GM13976 (cell line): ENCODE measurements around the gene JAZF1.

ENCODE experiments used
- DNase-seq: peaks from one replicate; pipeline ENCODE4 v3.0.0; 2012; ENCODE audit warnings: low spot score
- CTCF ChIP-seq: IDR thresholded peaks from 2 replicates; pipeline ENCODE4 v1.5.1; 2012; ENCODE audit warnings: borderline replicate concordance, mild to moderate bottlenecking; ENCODE audit not compliant: insufficient read depth; ENCODE audit errors: extremely low read depth, missing control alignments, control extremely low read depth
- in situ Hi-C: fragments of 300-500 bp; cut with MboI; formaldehyde crosslinking; loops from one replicate; pipeline ENCODE4 v1.12.0; 2022; ENCODE audit warnings: low sequenced_read_pairs, mixed read lengths, inconsistent platforms; ENCODE audit not compliant: unreplicated experiment

Gene JAZF1

GRCh38 chr7:27945058-27945795 is 235.4 kb downstream of the JAZF1 start:
- in situ Hi-C loops: no loop called here
- DNase-seq: no peak
- no peak for TF ChIP-seq CTCF

- in situ Hi-C loops: no loop called here
- no peak for TF ChIP-seq CTCF
These were observed 236.0 kb downstream of the JAZF1 start for GRCh38 chr7:27944643-27945042.

GRCh38 chr7:27943241-27943640 is 237.4 kb downstream of the JAZF1 start:
- in situ Hi-C loops: no loop called here
- TF ChIP-seq CTCF: no peak
- DNase-seq: no peak

More at GRCh38 chr7:27944643-27945042, 236.0 kb downstream of the JAZF1 start:
- no peak for DNase-seq

DNA sequence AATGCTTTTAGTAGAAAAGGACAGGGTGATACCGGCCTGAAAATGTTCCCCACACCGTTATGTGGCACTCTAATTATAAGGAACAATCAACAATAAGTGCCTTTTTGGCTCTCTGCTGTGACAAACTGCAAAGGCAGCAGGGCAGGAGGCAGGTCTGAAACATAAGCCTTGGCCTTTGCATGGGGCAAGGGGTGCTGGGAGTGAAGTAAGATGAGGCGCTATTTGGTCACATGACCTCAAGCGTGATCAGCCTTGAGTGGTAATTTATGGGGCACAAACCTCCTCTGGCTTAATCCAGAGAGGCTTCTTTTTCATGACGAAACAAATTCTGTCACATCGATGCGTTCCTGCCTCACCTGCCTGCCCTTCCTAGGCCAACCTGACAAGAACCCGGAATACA is 237.9 kb downstream of the JAZF1 start:
- in situ Hi-C loops: no loop called here
- DNase-seq: no peak
- no peak for TF ChIP-seq CTCF

GRCh38 chr7:27941522-27941921 is 239.1 kb downstream of the JAZF1 start:
- in situ Hi-C loops: no loop called here
- no peak for DNase-seq
- no peak for TF ChIP-seq CTCF

GRCh38 chr7:27940341-27940740 is 240.3 kb downstream of the JAZF1 start:
- TF ChIP-seq CTCF: no peak
- in situ Hi-C loops: no loop called here
- DNase-seq: no peak

DNA sequence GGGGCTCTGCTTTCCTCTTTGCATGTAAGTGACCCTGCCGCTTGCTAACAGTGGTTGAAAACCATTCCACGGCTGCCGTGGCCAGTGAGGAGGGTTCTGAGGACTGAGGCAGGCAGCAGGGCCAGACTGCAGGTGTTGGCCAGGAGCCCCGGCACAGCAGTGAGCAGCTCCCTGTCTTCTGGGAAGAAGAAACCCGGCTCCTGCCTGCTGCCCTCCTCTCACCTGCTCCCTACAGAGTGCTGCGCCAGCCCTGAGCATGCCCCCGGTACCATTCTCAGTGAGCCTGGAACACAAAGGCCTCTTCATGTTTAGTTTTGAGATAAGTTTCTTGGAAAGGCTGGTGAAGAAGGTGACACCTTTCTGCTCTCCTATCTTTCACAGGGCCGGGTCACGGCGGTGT is 240.7 kb downstream of the JAZF1 start:
- DNase-seq: no peak
- no peak for TF ChIP-seq CTCF
- in situ Hi-C loops: no loop called here
